ENCODE measurements around the gene TRRAP.

- no peak for TF ChIP-seq CTCF (optimal IDR thresholded peaks at IDR 0.05 in 1 of 3, IDR thresholded peaks at IDR 0.05 in 1 of 3, conservative IDR thresholded peaks at IDR 0.05 in 1 of 3; ENCODE audit: extremely low read depth in 1 of 3, insufficient read depth in 2 of 3, low read length in 3 of 3)
- TF ChIP-seq EZH2 (IDR thresholded peaks at IDR 0.05; ENCODE audit: low read length), result no peak
Measured at GRCh38 chr7:98900815-98901214, 22.5 kb downstream of the TRRAP start.
